ENCODE measurements around the gene SNAP91.
"Not testable (repeated sequence)": the region's sequence is repeated elsewhere in the genome, so short reads cannot be mapped to it uniquely, and the experiment has no call there.

SNAP91 gene

GRCh38 chr6:83708970-83709747 is at the start of gene SNAP91:
Gene SNAP91 (minus strand): TSS chr6:83709101. CDS start chr6:83707927, 1,174 bp downstream.
- DNase-seq = no peak

- DNase-seq = no peak
Observed at GRCh38 chr6:83758533-83758932, 49.6 kb upstream of the SNAP91 start.

GRCh38 chr6:83757021-83757420 is 48.1 kb upstream of the SNAP91 start:
- DNase-seq = no peak

- DNase-seq = no peak
Observed at GRCh38 chr6:83756565-83756964, 47.7 kb upstream of the SNAP91 start.

- not testable (repeated sequence) for DNase-seq
Observed at GRCh38 chr6:83752375-83752774, 43.5 kb upstream of the SNAP91 start.

- no peak for DNase-seq
Observed at GRCh38 chr6:83741089-83741488, 32.2 kb upstream of the SNAP91 start.

- DNase-seq = no peak
Observed at GRCh38 chr6:83735461-83735860, 26.6 kb upstream of the SNAP91 start.

- no peak for DNase-seq
Observed at GRCh38 chr6:83729871-83730270, 21.0 kb upstream of the SNAP91 start.

- no peak for DNase-seq
Observed at GRCh38 chr6:83722876-83723275, 14.0 kb upstream of the SNAP91 start.

GRCh38 chr6:83717809-83718208 is 8.9 kb upstream of the SNAP91 start:
- no peak for DNase-seq

- no peak for DNase-seq
Observed at GRCh38 chr6:83711958-83712357, 3.1 kb upstream of the SNAP91 start.

GRCh38 chr6:83709748-83710050 is 798 bp upstream of the SNAP91 start:
- DNase-seq = no peak

GRCh38 chr6:83708546-83708969 is 343 bp downstream of the SNAP91 start:
- no peak for DNase-seq

GRCh38 chr6:83707829-83708545 is 914 bp downstream of the SNAP91 start:
- DNase-seq = no peak

GRCh38 chr6:83702749-83703148 is 6.2 kb downstream of the SNAP91 start:
- DNase-seq = no peak

GRCh38 chr6:83702077-83702476 is 6.8 kb downstream of the SNAP91 start:
- DNase-seq = no peak

- no peak for DNase-seq
Observed at GRCh38 chr6:83696674-83697073, 12.2 kb downstream of the SNAP91 start.

GRCh38 chr6:83685481-83685880 is 23.4 kb downstream of the SNAP91 start:
- DNase-seq = no peak

GRCh38 chr6:83677791-83678190 is 31.1 kb downstream of the SNAP91 start:
- no peak for DNase-seq

- no peak for DNase-seq
Observed at GRCh38 chr6:83637953-83638352, 70.9 kb downstream of the SNAP91 start.

- no peak for DNase-seq
Observed at GRCh38 chr6:83636800-83637199, 72.1 kb downstream of the SNAP91 start.

GRCh38 chr6:83633609-83634008 is 75.3 kb downstream of the SNAP91 start:
- DNase-seq = no peak

GRCh38 chr6:83633149-83633548 is 75.8 kb downstream of the SNAP91 start:
- no peak for DNase-seq

GRCh38 chr6:83629908-83630307 is 79.0 kb downstream of the SNAP91 start:
- not testable (repeated sequence) for DNase-seq
